Activated CD8-positive, alpha-beta memory T cell treated with anti-CD3 and anti-CD28 coated beads for 4 hours (primary cell): ENCODE data around the gene FILIP1.

Experiments used
- DNase-seq, 2 donors: peaks; one replicate each; pipeline ENCODE4 v3.0.0-alpha.2; 2020; ENCODE audit warnings: low read depth in 2 of 2

The FILIP1 gene

GRCh38 chr6:75268121-75268987 lies 225.2 kb downstream of the FILIP1 start:
- DNase-seq = no peak

- DNase-seq = no peak
Measured at GRCh38 chr6:75267461-75267860, 226.1 kb downstream of the FILIP1 start.

- DNase-seq = no peak
Measured at GRCh38 chr6:75266716-75267291, 226.8 kb downstream of the FILIP1 start.

- DNase-seq = no peak
Measured at GRCh38 chr6:75263401-75263750, 230.2 kb downstream of the FILIP1 start.

GRCh38 chr6:75262716-75263400 lies 230.7 kb downstream of the FILIP1 start:
- DNase-seq = no peak

GRCh38 chr6:75261299-75261698 lies 232.3 kb downstream of the FILIP1 start:
- DNase-seq = no peak

GRCh38 chr6:75257343-75258087 lies 236.1 kb downstream of the FILIP1 start:
- no peak for DNase-seq

- DNase-seq = no peak
Measured at GRCh38 chr6:75250552-75250951, 243.0 kb downstream of the FILIP1 start.

GRCh38 chr6:75249837-75250236 lies 243.8 kb downstream of the FILIP1 start:
- no peak for DNase-seq

GRCh38 chr6:75246386-75246785 lies 247.2 kb downstream of the FILIP1 start:
- no peak for DNase-seq

- no peak for DNase-seq
Measured at GRCh38 chr6:75244063-75244584, 249.5 kb downstream of the FILIP1 start.

GRCh38 chr6:75243333-75244062 lies 250.1 kb downstream of the FILIP1 start, which contains the start of gene COX7A2:
COX7A2 (minus strand) TSS chr6:75243801; CDS start chr6:75243734, 67 bp downstream.
- peak; percentile 67 to 75 for DNase-seq
